SK-N-MC (cell line): ENCODE data around the gene MAPK8.

ENCODE experiments used
- EZH2 ChIP-seq: fragments of 200-600 bp; sonication (generic); IDR thresholded peaks from one replicate; pipeline ENCODE4 v1.6.1; 2017; ENCODE audit warnings: antibody characterized with exemption
- FOXP2 ChIP-seq: optimal IDR thresholded peaks from 2 replicates; pipeline ENCODE3; 2011; ENCODE audit warnings: mild to moderate bottlenecking, moderate library complexity; ENCODE audit not compliant: insufficient read depth; ENCODE audit errors: extremely low read length, control extremely low read depth
- POLR2AphosphoS5 ChIP-seq: IDR thresholded peaks from 2 replicates; pipeline ENCODE4 v1.6.1; 2012; ENCODE audit warnings: mild to moderate bottlenecking, low read depth, low read length, borderline replicate concordance

DNA sequence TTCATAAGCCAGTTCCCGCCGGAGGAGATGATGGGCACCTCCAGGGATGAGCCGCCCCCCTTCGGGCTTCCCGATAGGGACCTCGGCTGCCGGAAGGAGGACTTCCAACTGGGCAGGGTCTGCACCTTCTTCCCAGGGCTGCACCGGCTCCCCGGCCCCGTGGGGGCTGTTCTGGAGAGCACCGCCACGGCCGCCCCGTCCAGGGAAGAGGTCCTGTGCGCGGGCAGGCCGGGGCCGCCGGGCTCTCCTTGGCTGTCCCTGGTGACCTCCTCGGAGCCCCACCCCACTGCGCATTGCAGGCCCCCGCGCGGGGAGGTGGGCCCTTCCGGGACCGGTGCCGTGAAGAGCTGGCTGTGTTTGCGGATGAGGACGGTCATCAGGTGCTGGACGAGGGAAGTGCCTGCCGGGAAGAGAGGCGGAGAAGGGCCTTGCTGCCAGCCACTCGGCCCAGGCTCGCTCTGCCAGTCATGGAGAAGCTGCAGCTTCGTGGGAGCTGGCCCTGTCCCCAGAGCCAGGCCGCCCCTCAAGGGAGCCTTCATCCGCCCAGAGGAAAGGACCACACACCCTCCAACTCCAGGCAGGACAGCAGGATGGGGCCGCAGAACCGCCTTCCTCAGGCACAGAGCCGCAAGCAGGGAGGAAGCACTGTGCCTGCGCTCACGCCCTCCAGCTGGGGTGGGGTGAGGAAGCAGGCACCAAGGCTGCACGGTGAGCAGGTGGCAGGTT lies 144.4 kb downstream of the MAPK8 start:
- TF ChIP-seq POLR2AphosphoS5 (no peak), EZH2 (no peak), FOXP2 (no peak)
